ENCODE data around the gene TRAF2. TPM values are rescaled to one million over a fixed set of nuclear protein-coding genes. Genes with fewer than 3 reads are reported as not detected.

Gene TRAF2
- total RNA-seq, 1 experiment from 2014 or later = 12.1 TPM

- no peak for DNase-seq (ENCODE audit: extremely low read depth, low read depth)
Measured at GRCh38 chr9:136946228-136947027, 60.1 kb downstream of the TRAF2 start.

GRCh38 chr9:136947028-136947891 lies 60.9 kb downstream of the TRAF2 start:
- DNase-seq (ENCODE audit: extremely low read depth, low read depth) = no peak

- peak; percentile 53 for DNase-seq (ENCODE audit: extremely low read depth, low read depth)
Measured at GRCh38 chr9:136947955-136948510, 61.7 kb downstream of the TRAF2 start.

GRCh38 chr9:136949239-136949816 lies 63.0 kb downstream of the TRAF2 start:
- no peak for DNase-seq (ENCODE audit: extremely low read depth, low read depth)

GRCh38 chr9:136949817-136950655 lies 63.7 kb downstream of the TRAF2 start:
- DNase-seq (ENCODE audit: extremely low read depth, low read depth) = peak; percentile 90

GRCh38 chr9:136950656-136951276 lies 64.5 kb downstream of the TRAF2 start:
- no peak for DNase-seq (ENCODE audit: extremely low read depth, low read depth)

GRCh38 chr9:136951541-136952320 lies 65.4 kb downstream of the TRAF2 start, which contains the start of gene LCN12:
TSS of gene LCN12 (plus strand) at chr9:136952273. CDS start at chr9:136952328, 55 bp downstream.
- DNase-seq (ENCODE audit: extremely low read depth, low read depth) = no peak

GRCh38 chr9:136952321-136952850 lies 66.1 kb downstream of the TRAF2 start:
- DNase-seq (ENCODE audit: extremely low read depth, low read depth) = no peak

GRCh38 chr9:136952876-136953770 lies 66.8 kb downstream of the TRAF2 start:
- DNase-seq (ENCODE audit: extremely low read depth, low read depth) = no peak

- no peak for DNase-seq (ENCODE audit: extremely low read depth, low read depth)
Measured at GRCh38 chr9:136953771-136954269, 67.5 kb downstream of the TRAF2 start.

- DNase-seq (ENCODE audit: extremely low read depth, low read depth) = no peak
Measured at GRCh38 chr9:136954270-136955083, 68.2 kb downstream of the TRAF2 start.

- no peak for DNase-seq (ENCODE audit: extremely low read depth, low read depth)
Measured at GRCh38 chr9:136955202-136955942, 69.1 kb downstream of the TRAF2 start.

GRCh38 chr9:136955943-136956335 lies 69.6 kb downstream of the TRAF2 start:
- DNase-seq (ENCODE audit: extremely low read depth, low read depth) = no peak

GRCh38 chr9:136956604-136957003 lies 70.3 kb downstream of the TRAF2 start:
- no peak for DNase-seq (ENCODE audit: extremely low read depth, low read depth)

GRCh38 chr9:136957461-136957860 lies 71.1 kb downstream of the TRAF2 start:
- no peak for DNase-seq (ENCODE audit: extremely low read depth, low read depth)

- no peak for DNase-seq (ENCODE audit: extremely low read depth, low read depth)
Measured at GRCh38 chr9:136957901-136958300, 71.6 kb downstream of the TRAF2 start.
